HEK293 (cell line): Measurements from ENCODE around the gene ATG4B.

ENCODE experiments used
- CTCF ChIA-PET: fragments of 350-600 bp; formaldehyde crosslinking; extraction: SDS; loops from one replicate; lab custom pipeline; 2021; ENCODE audit warnings: antibody characterized with exemption; lab: Yijun Ruan, JAX
- POLR2A ChIA-PET: fragments of 300-600 bp; formaldehyde crosslinking; extraction: SDS; loops from one replicate; lab custom pipeline; 2020; ENCODE audit warnings: antibody characterized with exemption, inconsistent platforms; lab: Yijun Ruan, JAX
- H3K27ac ChIP-seq: fragments of 200-500 bp; sonication (Bioruptor generic); 2 replicates; pipeline ENCODE4 v1.5.1; 2014; ENCODE audit warnings: low read depth, low read length, control low read depth, inconsistent platforms; ENCODE audit errors: extremely low read depth
- H3K36me3 ChIP-seq, 2 experiments: fragments of 200-500 bp in 1 of 2; sonication (Bioruptor generic) in 1 of 2; 1 replicate in 1 of 2; 2 replicates in 1 of 2; pipeline ENCODE4 v1.5.1; 2014 to 2017; ENCODE audit warnings: inconsistent platforms in 2 of 2, low read length in 2 of 2; ENCODE audit not compliant: control insufficient read depth in 2 of 2, insufficient read depth in 1 of 2
- H3K4me1 ChIP-seq: fragments of 200-500 bp; sonication (Bioruptor generic); 2 replicates; pipeline ENCODE4 v1.5.1; 2014; ENCODE audit warnings: mild to moderate bottlenecking, low read length, inconsistent platforms; ENCODE audit not compliant: control insufficient read depth, insufficient read depth
- H3K4me3 ChIP-seq: 2 replicates; pipeline ENCODE4 v1.5.1; 2011; ENCODE audit warnings: low read depth, mild to moderate bottlenecking, control low read depth, low read length, moderate library complexity
- H3K9me3 ChIP-seq: fragments of 200-500 bp; sonication (Bioruptor generic); 2 replicates; pipeline ENCODE4 v1.5.1; 2014; ENCODE audit warnings: low read depth, low read length, inconsistent platforms; ENCODE audit not compliant: control insufficient read depth, insufficient read depth
- ATF2 ChIP-seq: fragments of 450-650 bp; formaldehyde crosslinking; IDR thresholded peaks from 2 replicates; pipeline ENCODE4 v1.5.1; 2016; ENCODE audit warnings: missing biosample characterization, missing genetic modification characterization, low read depth
- GLIS2 ChIP-seq: fragments of 450-650 bp; formaldehyde crosslinking; IDR thresholded peaks from 2 replicates; pipeline ENCODE4 v1.5.1; 2016; ENCODE audit warnings: missing biosample characterization, missing genetic modification characterization
- PATZ1 ChIP-seq: fragments of 450-650 bp; formaldehyde crosslinking; IDR thresholded peaks from 2 replicates; pipeline ENCODE4 v1.5.1; 2016; ENCODE audit warnings: missing biosample characterization, missing genetic modification characterization
- SETDB1 ChIP-seq: IDR thresholded peaks from one replicate; pipeline ENCODE4 v1.6.1; 2017; ENCODE audit warnings: mild to moderate bottlenecking, low read length, moderate library complexity, mixed read lengths; ENCODE audit not compliant: insufficient read length
- SP2 ChIP-seq: fragments of 450-650 bp; formaldehyde crosslinking; IDR thresholded peaks from 2 replicates; pipeline ENCODE4 v1.5.1; 2016; ENCODE audit warnings: missing biosample characterization, missing genetic modification characterization
- SP3 ChIP-seq: fragments of 450-650 bp; formaldehyde crosslinking; IDR thresholded peaks from 2 replicates; pipeline ENCODE4 v1.5.1; 2016; ENCODE audit warnings: missing biosample characterization, missing genetic modification characterization
- SP7 ChIP-seq: fragments of 450-650 bp; formaldehyde crosslinking; IDR thresholded peaks from 2 replicates; pipeline ENCODE4 v1.5.1; 2016; ENCODE audit warnings: missing biosample characterization, missing genetic modification characterization
- TRIM28 ChIP-seq: IDR thresholded peaks from 2 replicates; pipeline ENCODE4 v1.6.1; 2011; ENCODE audit warnings: low read length, control low read depth, borderline replicate concordance
- ZNF335 ChIP-seq: fragments of 450-650 bp; formaldehyde crosslinking; conservative IDR thresholded peaks from 2 replicates; pipeline ENCODE4 v1.5.1; 2016; ENCODE audit warnings: missing biosample characterization, missing genetic modification characterization
- ZNF596 ChIP-seq: fragments of 450-650 bp; IDR thresholded peaks from 2 replicates; pipeline ENCODE4 v1.5.0; 2018; ENCODE audit warnings: missing biosample characterization, mild to moderate bottlenecking, missing genetic modification characterization, moderate library complexity
- ZNF843 ChIP-seq: fragments of 450-650 bp; formaldehyde crosslinking; IDR thresholded peaks from 2 replicates; pipeline ENCODE4 v1.5.1; 2016; ENCODE audit warnings: missing biosample characterization, missing genetic modification characterization
- TF ChIP-seq, protein P1 (sequence below): fragments of 450-650 bp; formaldehyde crosslinking; IDR thresholded peaks from 2 replicates; pipeline ENCODE4 v1.5.1; 2016; ENCODE audit warnings: missing biosample characterization, missing genetic modification characterization

ATG4B gene

DNA sequence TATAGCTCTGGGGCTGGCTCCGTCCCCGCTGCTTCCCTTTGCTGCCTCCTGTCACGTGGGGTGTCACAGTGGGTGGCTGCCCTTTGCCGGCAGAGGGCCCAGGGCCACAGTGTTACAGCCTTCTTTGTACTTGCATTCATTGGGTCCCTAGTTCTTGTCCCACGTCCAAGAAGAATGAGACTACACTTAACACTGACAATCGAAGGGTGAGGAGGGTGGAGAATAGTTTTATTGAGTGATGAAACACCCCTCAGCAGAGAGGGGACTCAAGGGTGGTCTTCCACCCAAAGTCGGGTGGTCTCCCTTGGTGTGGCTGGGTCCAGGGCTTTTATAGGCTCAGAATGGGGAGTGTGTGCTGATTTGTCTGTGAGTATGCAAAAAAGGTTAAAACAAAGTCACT is 1.9 kb downstream of the ATG4B start (continued):
- TF ChIP-seq, protein P1, sequence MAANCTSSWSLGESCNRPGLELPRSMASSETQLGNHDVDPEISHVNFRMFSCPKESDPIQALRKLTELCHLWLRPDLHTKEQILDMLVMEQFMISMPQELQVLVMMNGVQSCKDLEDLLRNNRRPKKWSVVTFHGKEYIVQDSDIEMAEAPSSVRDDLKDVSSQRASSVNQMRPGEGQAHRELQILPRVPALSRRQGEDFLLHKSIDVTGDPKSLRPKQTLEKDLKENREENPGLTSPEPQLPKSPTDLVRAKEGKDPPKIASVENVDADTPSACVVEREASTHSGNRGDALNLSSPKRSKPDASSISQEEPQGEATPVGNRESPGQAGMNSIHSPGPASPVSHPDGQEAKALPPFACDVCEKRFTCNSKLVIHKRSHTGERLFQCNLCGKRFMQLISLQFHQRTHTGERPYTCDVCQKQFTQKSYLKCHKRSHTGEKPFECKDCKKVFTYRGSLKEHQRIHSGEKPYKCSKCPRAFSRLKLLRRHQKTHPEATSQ: no peak
- TF ChIP-seq TRIM28 (peak; percentile 65; the same call in 1 of the 2 replicates), ZNF843 (tag by site-specific recombination) (no peak), GLIS2 (no peak), SP2 (tag by site-specific recombination) (no peak), ZNF596 (no peak), SETDB1 (peak; percentile 84)

DNA sequence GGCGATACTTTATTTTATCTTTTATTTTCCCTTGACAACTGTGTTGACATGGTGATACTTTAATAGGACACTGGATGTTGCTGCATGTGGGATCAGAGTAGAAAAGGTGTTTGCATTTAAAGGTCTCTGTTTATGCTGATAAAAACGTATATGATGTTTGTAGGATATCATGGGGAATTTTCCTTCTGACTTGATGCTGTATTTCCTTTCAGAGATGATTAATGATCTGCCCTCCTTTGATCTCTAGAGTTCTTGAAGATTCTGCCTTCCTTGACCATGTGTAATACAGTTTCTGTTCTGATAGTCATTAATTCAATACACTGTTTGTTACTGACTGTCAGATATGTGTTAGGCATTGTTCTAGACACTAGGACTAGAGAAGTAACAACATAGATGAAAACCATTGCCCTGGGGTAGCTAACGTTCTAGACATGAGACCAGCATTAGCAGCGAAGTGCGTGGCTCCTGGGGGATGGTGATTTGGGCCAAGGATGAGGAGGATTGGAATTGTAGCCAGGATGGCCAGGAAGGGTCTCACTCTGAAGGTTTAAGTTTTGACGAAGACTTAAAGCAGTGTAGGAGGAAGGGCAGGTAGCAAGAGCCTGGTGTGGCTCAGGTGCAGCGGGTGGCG is 2.8 kb downstream of the ATG4B start:
- Histone ChIP-seq H3K9me3 (no peaks in the 10 kb centered on the region), H3K27ac (no peak overlapping the region), H3K36me3 (peaks cover 0 to 23% of the 10 kb centered on the region in 2 experiments; a peak in 2 of 3 replicates), H3K4me3 (no peak overlapping the region), H3K4me1 (no peaks in the 10 kb centered on the region)
- CTCF ChIA-PET: interaction anchor here (0.6 kb wide), 1 partner anchor 134 kb away, joined by 4 read pairs; no protein-coding TSS in a partner anchor
- TF ChIP-seq PATZ1 (tag by site-specific recombination) (no peak), ZNF335 (tag by site-specific recombination) (no peak)
- POLR2A ChIA-PET: no interaction called here

GRCh38 chr2:241641631-241642030 is 4.1 kb downstream of the ATG4B start:
- ChIA-PET POLR2A (interaction anchor here (0.6 to 0.9 kb wide), 2 partner anchors 10 to 349 kb away, joined by 3 to 4 read pairs; no protein-coding TSS in a partner anchor), CTCF (no interaction called here)
- Histone ChIP-seq H3K27ac (no peak overlapping the region), H3K9me3 (no peaks in the 10 kb centered on the region), H3K36me3 (peaks cover 0 to 27% of the 10 kb centered on the region in 2 experiments; a peak in 2 of 3 replicates), H3K4me1 (no peaks in the 10 kb centered on the region), H3K4me3 (no peak overlapping the region)
- TF ChIP-seq SP3 (tag by site-specific recombination) (no peak), GLIS2 (0 out of 2 replicates have a peak, but pooled peaks have one; percentile 14)

- Histone ChIP-seq H3K36me3 (peaks cover 0 to 14% of the 10 kb centered on the region in 2 experiments; a peak in 2 of 3 replicates), H3K27ac (no peak overlapping the region), H3K4me3 (no peak overlapping the region), H3K9me3 (no peaks in the 10 kb centered on the region), H3K4me1 (no peaks in the 10 kb centered on the region)
- POLR2A ChIA-PET: interaction anchor here (0.6 kb wide), 1 partner anchor 224 kb away, joined by 5 read pairs; no protein-coding TSS in a partner anchor
- CTCF ChIA-PET: interaction anchor here (1.5 kb wide), 1 partner anchor 233 kb away, joined by 5 read pairs; no protein-coding TSS in a partner anchor
- TF ChIP-seq SP7 (0 out of 2 replicates have a peak, but pooled peaks have one; percentile 18), ATF2 (tag by site-specific recombination) (no peak)
Observed at GRCh38 chr2:241645056-241645914, 7.8 kb downstream of the ATG4B start.
